Trophoblast cell (in vitro differentiated cells and primary cell): ENCODE measurements around the gene CA6.

ENCODE experiments used
- DNase-seq, 2 donors: peaks; one replicate each; pipeline ENCODE4 v3.0.0-alpha.2; 2016
- H2AFZ ChIP-seq: 2 replicates; pipeline ENCODE4 v1.6.1; 2013; ENCODE audit warnings: low read length, moderate library complexity, mild to moderate bottlenecking; ENCODE audit not compliant: insufficient read depth, poor library complexity
- H2AK5ac ChIP-seq: 2 replicates; pipeline ENCODE4 v1.6.1; 2013; ENCODE audit warnings: mild to moderate bottlenecking, low read length
- H2BK120ac ChIP-seq: 2 replicates; pipeline ENCODE4 v1.6.1; 2013; ENCODE audit warnings: low read length, mild to moderate bottlenecking, moderate library complexity; ENCODE audit not compliant: insufficient read depth, poor library complexity
- H2BK12ac ChIP-seq: 2 replicates; pipeline ENCODE4 v1.6.1; 2013; ENCODE audit warnings: mild to moderate bottlenecking, low read length, moderate library complexity
- H2BK5ac ChIP-seq: 2 replicates; pipeline ENCODE4 v1.6.1; 2013; ENCODE audit warnings: low read length, low read depth, moderate library complexity, mild to moderate bottlenecking; ENCODE audit not compliant: poor library complexity
- H3K14ac ChIP-seq: 2 replicates; pipeline ENCODE4 v1.6.1; 2013; ENCODE audit warnings: mild to moderate bottlenecking, low read length
- H3K18ac ChIP-seq: 2 replicates; pipeline ENCODE4 v1.6.1; 2013; ENCODE audit warnings: mild to moderate bottlenecking, low read length
- H3K23ac ChIP-seq: 2 replicates; pipeline ENCODE4 v1.6.1; 2013; ENCODE audit warnings: low read length
- H3K27ac ChIP-seq: 2 replicates; pipeline ENCODE4 v1.5.1; 2013; ENCODE audit warnings: low read depth, mild to moderate bottlenecking, inconsistent platforms, low read length, moderate library complexity
- H3K27me3 ChIP-seq: 2 replicates; pipeline ENCODE4 v1.6.1; 2013; ENCODE audit warnings: inconsistent platforms, mild to moderate bottlenecking, low read length, moderate library complexity; ENCODE audit not compliant: insufficient read depth
- H3K36me3 ChIP-seq, 2 experiments: 1 replicate in 1 of 2; 2 replicates in 1 of 2; pipeline ENCODE4 v1.6.1; 2013; ENCODE audit warnings: low read length in 2 of 2, mild to moderate bottlenecking in 2 of 2, moderate library complexity in 1 of 2; ENCODE audit not compliant: insufficient read depth in 2 of 2, control insufficient read depth in 1 of 2
- H3K4ac ChIP-seq: 2 replicates; pipeline ENCODE4 v1.6.1; 2013; ENCODE audit warnings: low read depth, mild to moderate bottlenecking, low read length, moderate library complexity
- H3K4me1 ChIP-seq, 2 experiments: 1 replicate in 1 of 2; 2 replicates in 1 of 2; pipeline ENCODE4 v1.6.1; 2013; ENCODE audit warnings: low read length in 2 of 2, mild to moderate bottlenecking in 2 of 2, moderate library complexity in 1 of 2; ENCODE audit not compliant: insufficient read depth in 2 of 2, control insufficient read depth in 1 of 2
- H3K4me2 ChIP-seq: 2 replicates; pipeline ENCODE4 v1.6.1; 2013; ENCODE audit warnings: inconsistent platforms, mild to moderate bottlenecking, low read length, moderate library complexity
- H3K4me3 ChIP-seq: 2 replicates; pipeline ENCODE4 v1.5.1; 2013; ENCODE audit warnings: mild to moderate bottlenecking, low read depth, low read length, inconsistent platforms
- H3K79me1 ChIP-seq: one replicate; pipeline ENCODE4 v1.6.1; 2013; ENCODE audit warnings: low read length
- H3K79me2 ChIP-seq: 2 replicates; pipeline ENCODE4 v1.6.1; 2013; ENCODE audit warnings: low read length, mild to moderate bottlenecking; ENCODE audit not compliant: control insufficient read depth, insufficient read depth, poor library complexity
- H3K9ac ChIP-seq: 2 replicates; pipeline ENCODE4 v1.6.1; 2013; ENCODE audit warnings: mild to moderate bottlenecking, low read length
- H3K9me3 ChIP-seq: 2 replicates; pipeline ENCODE4 v1.6.1; 2013; ENCODE audit warnings: low read depth, mild to moderate bottlenecking, control low read depth, inconsistent platforms, low read length; ENCODE audit not compliant: insufficient read depth
- H4K12ac ChIP-seq: 2 replicates; pipeline ENCODE4 v1.6.1; 2013; ENCODE audit warnings: low read depth, mild to moderate bottlenecking, low read length, moderate library complexity
- H4K8ac ChIP-seq: 2 replicates; pipeline ENCODE4 v1.6.1; 2013; ENCODE audit warnings: low read depth, mild to moderate bottlenecking, low read length, moderate library complexity
- H4K91ac ChIP-seq: one replicate; pipeline ENCODE4 v1.6.1; 2013; ENCODE audit warnings: low read depth, mild to moderate bottlenecking, low read length, moderate library complexity
- WGBS: extraction: QIAGEN DNeasy Blood & Tissue Kit; methylation state at CpG from one replicate; pipeline ENCODE4 v1.1.7; 2013; ENCODE audit warnings: missing lambda C conversion rate; ENCODE audit not compliant: insufficient read length, insufficient coverage; ENCODE audit errors: extremely low coverage; 5-methylcytosine and 5-hydroxymethylcytosine counted together

The CA6 gene

DNA sequence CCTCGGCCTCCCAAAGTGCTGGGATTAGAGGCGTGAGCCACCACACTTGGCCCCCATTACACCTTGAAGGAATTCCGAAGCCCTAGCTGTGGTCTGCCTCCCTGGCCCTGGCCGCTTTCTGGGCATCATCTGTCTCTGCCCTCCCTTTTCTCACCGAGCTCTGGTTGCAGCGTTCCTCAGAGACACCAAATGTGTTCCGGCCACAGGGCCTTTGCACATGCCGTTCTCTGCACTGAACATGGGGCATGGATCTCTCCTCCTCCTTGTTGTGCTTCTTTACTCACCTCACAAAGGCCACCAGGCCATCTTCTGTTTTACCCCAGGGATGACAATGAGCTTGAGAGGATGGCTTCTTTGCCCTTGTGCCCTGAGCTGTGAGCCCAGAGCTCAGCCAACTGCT is 39.3 kb downstream of the CA6 start:
- H3K79me2 ChIP-seq = no peaks in the 10 kb centered on the region
- H3K27me3 ChIP-seq = no peaks in the 10 kb centered on the region
- peaks cover 5% of the 10 kb centered on the region for H3K9me3 ChIP-seq
- peaks cover 0 to 5% of the 10 kb centered on the region in 2 experiments for H3K4me1 ChIP-seq
- no peak overlapping the region for H3K23ac ChIP-seq
- no peak overlapping the region for H2BK12ac ChIP-seq
- no peak overlapping the region for H4K91ac ChIP-seq
- no peak overlapping the region for H3K14ac ChIP-seq
- H3K36me3 ChIP-seq = no peaks in the 10 kb centered on the region
- no peak overlapping the region for H4K12ac ChIP-seq
- H2BK5ac ChIP-seq = no peak overlapping the region
- no peak overlapping the region for H3K27ac ChIP-seq
- no peak overlapping the region for H3K9ac ChIP-seq
- no peak overlapping the region for H2AK5ac ChIP-seq
- no peak overlapping the region for H4K8ac ChIP-seq
- no peak for DNase-seq
- no peak overlapping the region for H3K4me3 ChIP-seq
- no CpG with 5 or more reads among the region's 8 CpGs for WGBS
- no peaks in the 10 kb centered on the region for H3K79me1 ChIP-seq
- no peak overlapping the region for H3K18ac ChIP-seq
- H2BK120ac ChIP-seq = no peak overlapping the region
- H3K4me2 ChIP-seq = no peak overlapping the region
- H3K4ac ChIP-seq = no peak overlapping the region
- no peak overlapping the region for H2AFZ ChIP-seq

DNA sequence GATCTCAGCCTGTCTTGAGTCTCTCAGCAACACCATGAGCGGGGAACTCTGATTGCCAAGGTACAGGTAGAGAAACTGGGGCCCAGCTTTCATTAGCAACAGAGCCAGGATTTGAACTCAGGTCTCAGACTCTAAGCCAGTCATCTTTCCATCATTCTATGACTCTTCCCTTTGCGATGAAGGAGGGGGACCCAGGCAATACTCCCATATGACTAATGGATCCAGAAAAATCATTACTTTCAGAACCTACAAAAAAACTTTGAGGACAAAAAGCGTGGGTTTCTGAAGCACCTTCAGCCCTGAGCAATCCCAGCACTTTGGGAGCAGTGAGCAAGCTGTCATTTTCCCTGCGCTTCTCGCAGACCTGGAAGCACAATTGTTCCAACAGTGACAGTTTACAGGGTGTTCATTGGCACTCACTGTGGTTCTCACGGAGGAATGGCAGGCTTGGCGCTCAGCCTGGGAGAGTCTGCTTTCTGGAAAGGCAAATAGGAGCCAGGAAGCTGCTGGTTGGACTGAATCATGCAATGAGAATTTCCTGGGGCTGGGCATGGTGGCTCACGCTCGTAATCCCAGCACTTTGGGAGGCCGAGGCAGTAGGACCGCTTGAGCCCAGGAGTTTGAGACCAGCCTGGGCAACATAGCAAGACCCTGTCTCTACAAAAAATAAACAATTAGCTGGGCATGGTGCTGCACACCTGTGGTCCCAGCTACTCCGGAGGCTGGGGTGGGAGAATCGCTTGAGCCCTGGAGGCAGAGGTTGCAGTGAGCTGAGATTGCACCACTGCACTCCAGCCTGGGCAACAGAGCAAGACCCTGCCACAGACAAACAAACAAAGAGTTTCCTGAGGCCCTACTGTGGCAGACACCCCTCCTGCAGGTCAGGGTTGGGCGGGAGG is 40.5 kb downstream of the CA6 start:
- H2BK5ac ChIP-seq = no peak overlapping the region
- no peaks in the 10 kb centered on the region for H3K79me1 ChIP-seq
- no peaks in the 10 kb centered on the region for H3K27me3 ChIP-seq
- H3K4me3 ChIP-seq = no peak overlapping the region
- H2BK120ac ChIP-seq = no peak overlapping the region
- no peaks in the 10 kb centered on the region for H3K79me2 ChIP-seq
- DNase-seq = peak; percentile 82 to 91
- peak overlapping the region; percentile 74 for H3K23ac ChIP-seq
- no peaks in the 10 kb centered on the region for H3K36me3 ChIP-seq
- peaks cover 0 to 6% of the 10 kb centered on the region in 2 experiments for H3K4me1 ChIP-seq
- H4K12ac ChIP-seq = no peak overlapping the region
- H3K9ac ChIP-seq = peak overlapping the region; percentile 38
- no peak overlapping the region for H2AK5ac ChIP-seq
- no CpG with 5 or more reads among the region's 14 CpGs for WGBS
- no peak overlapping the region for H4K91ac ChIP-seq
- no peak overlapping the region for H3K14ac ChIP-seq
- no peak overlapping the region for H4K8ac ChIP-seq
- H2BK12ac ChIP-seq = no peak overlapping the region
- H3K27ac ChIP-seq = no peak overlapping the region
- H2AFZ ChIP-seq = no peak overlapping the region
- no peak overlapping the region for H3K4ac ChIP-seq
- no peak overlapping the region for H3K18ac ChIP-seq
- H3K9me3 ChIP-seq = peaks cover 3% of the 10 kb centered on the region
- H3K4me2 ChIP-seq = no peak overlapping the region

GRCh38 chr1:8986814-8987190 is 41.1 kb downstream of the CA6 start:
- H3K4me2 ChIP-seq = no peak overlapping the region
- WGBS = no CpG with 5 or more reads among the region's 10 CpGs
- peaks cover 3% of the 10 kb centered on the region for H3K9me3 ChIP-seq
- H3K9ac ChIP-seq = no peak overlapping the region
- H2BK12ac ChIP-seq = no peak overlapping the region
- no peak overlapping the region for H2BK120ac ChIP-seq
- H3K18ac ChIP-seq = no peak overlapping the region
- no peak overlapping the region for H2AFZ ChIP-seq
- no peak overlapping the region for H2BK5ac ChIP-seq
- no peak for DNase-seq
- H3K23ac ChIP-seq = no peak overlapping the region
- no peak overlapping the region for H3K27ac ChIP-seq
- no peak overlapping the region for H4K8ac ChIP-seq
- no peak overlapping the region for H3K4ac ChIP-seq
- H4K12ac ChIP-seq = no peak overlapping the region
- no peaks in the 10 kb centered on the region for H3K27me3 ChIP-seq
- H2AK5ac ChIP-seq = no peak overlapping the region
- H3K4me3 ChIP-seq = no peak overlapping the region
- no peak overlapping the region for H3K14ac ChIP-seq
- no peak overlapping the region for H4K91ac ChIP-seq
- no peaks in the 10 kb centered on the region for H3K79me2 ChIP-seq
- H3K4me1 ChIP-seq = peaks cover 0 to 6% of the 10 kb centered on the region in 2 experiments
- no peaks in the 10 kb centered on the region for H3K79me1 ChIP-seq
- no peaks in the 10 kb centered on the region for H3K36me3 ChIP-seq

DNA sequence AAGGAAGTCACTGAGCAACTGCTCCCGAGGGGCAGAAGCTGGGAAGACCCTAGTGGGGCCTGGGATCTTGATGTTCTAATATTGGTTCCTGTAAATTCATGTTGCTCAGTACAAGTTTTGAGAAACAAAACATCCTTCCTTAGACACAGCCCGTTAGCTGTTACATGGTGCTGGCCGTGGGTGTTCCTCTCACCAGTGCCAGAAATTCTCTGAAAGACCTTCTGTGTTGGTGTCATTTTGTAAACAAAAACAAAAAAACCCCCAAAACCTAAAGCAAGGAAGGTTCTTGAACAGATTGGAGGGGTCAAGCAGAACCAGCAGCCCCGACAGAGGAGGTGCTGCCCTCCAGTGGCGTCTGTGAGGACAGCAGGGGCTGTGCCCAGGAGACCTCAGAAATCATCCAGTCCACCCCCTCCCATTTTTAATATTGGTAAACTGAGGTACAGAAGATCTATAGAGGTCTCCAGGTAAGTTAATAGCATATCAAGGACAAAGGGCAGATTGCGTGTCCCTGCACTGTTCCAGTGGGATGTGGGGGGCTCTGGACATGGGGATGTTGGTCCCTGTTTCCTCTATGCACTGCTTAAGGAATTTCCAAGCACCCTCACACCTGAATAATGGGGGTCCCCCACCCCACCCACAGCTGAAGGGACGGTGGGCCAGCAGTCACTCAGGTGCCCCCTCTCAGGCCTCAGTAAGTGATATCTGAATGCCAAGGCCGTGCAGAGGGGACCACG is 42.4 kb downstream of the CA6 start:
- Histone ChIP-seq H3K36me3 (no peaks in the 10 kb centered on the region), H3K18ac (no peak overlapping the region), H3K9ac (no peak overlapping the region), H2AK5ac (no peak overlapping the region), H3K23ac (no peak overlapping the region), H4K91ac (no peak overlapping the region), H2BK120ac (no peak overlapping the region), H3K79me1 (no peaks in the 10 kb centered on the region), H3K9me3 (peaks cover 3% of the 10 kb centered on the region), H3K4ac (no peak overlapping the region), H3K4me2 (no peak overlapping the region), H3K27me3 (no peaks in the 10 kb centered on the region), H3K4me1 (peaks cover 0 to 6% of the 10 kb centered on the region in 2 experiments), H4K8ac (no peak overlapping the region), H3K27ac (no peak overlapping the region), H3K4me3 (no peak overlapping the region), H3K79me2 (no peaks in the 10 kb centered on the region), H2AFZ (no peak overlapping the region), H2BK5ac (no peak overlapping the region), H3K14ac (no peak overlapping the region), H2BK12ac (no peak overlapping the region), H4K12ac (no peak overlapping the region)
- DNase-seq = peak in 1 of 2 donors; percentile 61
- whole genome bisulfite sequencing = no CpG with 5 or more reads among the region's 9 CpGs
